ENCODE data around the gene MYO18A.

DNA sequence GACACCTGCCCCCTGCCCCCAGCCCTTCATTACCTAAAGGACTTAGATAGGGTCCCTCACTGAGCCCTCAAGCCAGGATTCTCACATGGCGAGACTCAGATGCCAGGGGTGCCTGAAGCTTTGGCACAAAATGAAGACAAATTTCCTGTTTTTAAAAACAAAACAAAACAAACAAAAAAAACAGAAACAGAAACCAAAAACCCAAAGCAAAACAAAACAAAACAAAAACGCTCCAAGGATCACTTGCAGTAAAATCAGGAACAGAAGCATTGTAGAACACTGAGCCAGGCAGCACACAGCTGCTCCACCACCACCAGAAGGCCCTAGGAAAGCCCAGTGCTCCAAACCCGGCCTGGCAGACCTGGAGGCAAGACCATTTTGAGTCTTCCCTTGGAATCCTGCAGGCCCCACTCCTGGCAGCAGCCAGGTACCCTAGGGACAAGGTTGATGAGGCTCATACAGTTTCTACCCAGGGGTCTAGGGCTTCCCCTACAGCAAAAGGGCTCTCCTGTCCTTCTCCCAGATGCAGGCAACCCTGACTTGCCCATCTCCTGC, 20.8 kb downstream of the MYO18A start:
- TF ChIP-seq, protein P1, sequence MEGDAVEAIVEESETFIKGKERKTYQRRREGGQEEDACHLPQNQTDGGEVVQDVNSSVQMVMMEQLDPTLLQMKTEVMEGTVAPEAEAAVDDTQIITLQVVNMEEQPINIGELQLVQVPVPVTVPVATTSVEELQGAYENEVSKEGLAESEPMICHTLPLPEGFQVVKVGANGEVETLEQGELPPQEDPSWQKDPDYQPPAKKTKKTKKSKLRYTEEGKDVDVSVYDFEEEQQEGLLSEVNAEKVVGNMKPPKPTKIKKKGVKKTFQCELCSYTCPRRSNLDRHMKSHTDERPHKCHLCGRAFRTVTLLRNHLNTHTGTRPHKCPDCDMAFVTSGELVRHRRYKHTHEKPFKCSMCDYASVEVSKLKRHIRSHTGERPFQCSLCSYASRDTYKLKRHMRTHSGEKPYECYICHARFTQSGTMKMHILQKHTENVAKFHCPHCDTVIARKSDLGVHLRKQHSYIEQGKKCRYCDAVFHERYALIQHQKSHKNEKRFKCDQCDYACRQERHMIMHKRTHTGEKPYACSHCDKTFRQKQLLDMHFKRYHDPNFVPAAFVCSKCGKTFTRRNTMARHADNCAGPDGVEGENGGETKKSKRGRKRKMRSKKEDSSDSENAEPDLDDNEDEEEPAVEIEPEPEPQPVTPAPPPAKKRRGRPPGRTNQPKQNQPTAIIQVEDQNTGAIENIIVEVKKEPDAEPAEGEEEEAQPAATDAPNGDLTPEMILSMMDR (IDR thresholded peaks at IDR 0.05), result no peak
- no peak for TF ChIP-seq POLR2A (IDR thresholded peaks at IDR 0.05)
